Measurements from ENCODE around the gene LETM1.
A peak's percentile ranks its signal among the peaks of the same experiment; 100 is the strongest.

LETM1 gene

GRCh38 chr4:1802151-1802715 lies 53.7 kb downstream of the LETM1 start:
- Histone ChIP-seq H3K9me3 (ENCODE audit: low read depth, low read length) (no peaks in the 10 kb centered on the region), H3K36me3 (ENCODE audit: insufficient read depth, low read length) (peaks cover 4% of the 10 kb centered on the region; the same call in 1 of the 2 replicates), H3K9ac (ENCODE audit: insufficient read length) (no peak overlapping the region), H3K27ac (peak overlapping the region; percentile 42), H3K4me3 (no peak overlapping the region)
- TF ChIP-seq FOXP2 (optimal IDR thresholded peaks at IDR 0.05; ENCODE audit: control extremely low read depth, extremely low read length, insufficient read depth), result no peak
- TF ChIP-seq EZH2 (IDR thresholded peaks at IDR 0.05), result no peak
- no peak for TF ChIP-seq POLR2AphosphoS5 (IDR thresholded peaks at IDR 0.05; ENCODE audit: borderline replicate concordance, low read depth, low read length)
- no peak for DNase-seq (ENCODE audit: low read depth, low spot score)

GRCh38 chr4:1801286-1801958 lies 54.5 kb downstream of the LETM1 start:
- peaks cover 4% of the 10 kb centered on the region; the same call in 1 of the 2 replicates for H3K36me3 ChIP-seq (ENCODE audit: insufficient read depth, low read length)
- no peak overlapping the region for H3K4me3 ChIP-seq
- H3K27ac ChIP-seq, result no peak overlapping the region; the same call in 1 of the 2 replicates
- TF ChIP-seq EZH2 (IDR thresholded peaks at IDR 0.05) (no peak), POLR2AphosphoS5 (IDR thresholded peaks at IDR 0.05; ENCODE audit: borderline replicate concordance, low read depth, low read length) (no peak), FOXP2 (optimal IDR thresholded peaks at IDR 0.05; ENCODE audit: control extremely low read depth, extremely low read length, insufficient read depth) (no peak)
- H3K9ac ChIP-seq (ENCODE audit: insufficient read length), result no peak overlapping the region
- H3K9me3 ChIP-seq (ENCODE audit: low read depth, low read length), result no peaks in the 10 kb centered on the region
- DNase-seq (ENCODE audit: low read depth, low spot score), result no peak

- Histone ChIP-seq H3K9ac (ENCODE audit: insufficient read length) (no peak overlapping the region), H3K27ac (no peak overlapping the region), H3K36me3 (ENCODE audit: insufficient read depth, low read length) (peaks cover 4% of the 10 kb centered on the region; the same call in 1 of the 2 replicates), H3K9me3 (ENCODE audit: low read depth, low read length) (no peaks in the 10 kb centered on the region), H3K4me3 (no peak overlapping the region)
- DNase-seq (ENCODE audit: low read depth, low spot score), result no peak
- TF ChIP-seq FOXP2 (optimal IDR thresholded peaks at IDR 0.05; ENCODE audit: control extremely low read depth, extremely low read length, insufficient read depth) (no peak), EZH2 (IDR thresholded peaks at IDR 0.05) (no peak), POLR2AphosphoS5 (IDR thresholded peaks at IDR 0.05; ENCODE audit: borderline replicate concordance, low read depth, low read length) (no peak)
These were observed 55.2 kb downstream of the LETM1 start for GRCh38 chr4:1800805-1801204.

DNA sequence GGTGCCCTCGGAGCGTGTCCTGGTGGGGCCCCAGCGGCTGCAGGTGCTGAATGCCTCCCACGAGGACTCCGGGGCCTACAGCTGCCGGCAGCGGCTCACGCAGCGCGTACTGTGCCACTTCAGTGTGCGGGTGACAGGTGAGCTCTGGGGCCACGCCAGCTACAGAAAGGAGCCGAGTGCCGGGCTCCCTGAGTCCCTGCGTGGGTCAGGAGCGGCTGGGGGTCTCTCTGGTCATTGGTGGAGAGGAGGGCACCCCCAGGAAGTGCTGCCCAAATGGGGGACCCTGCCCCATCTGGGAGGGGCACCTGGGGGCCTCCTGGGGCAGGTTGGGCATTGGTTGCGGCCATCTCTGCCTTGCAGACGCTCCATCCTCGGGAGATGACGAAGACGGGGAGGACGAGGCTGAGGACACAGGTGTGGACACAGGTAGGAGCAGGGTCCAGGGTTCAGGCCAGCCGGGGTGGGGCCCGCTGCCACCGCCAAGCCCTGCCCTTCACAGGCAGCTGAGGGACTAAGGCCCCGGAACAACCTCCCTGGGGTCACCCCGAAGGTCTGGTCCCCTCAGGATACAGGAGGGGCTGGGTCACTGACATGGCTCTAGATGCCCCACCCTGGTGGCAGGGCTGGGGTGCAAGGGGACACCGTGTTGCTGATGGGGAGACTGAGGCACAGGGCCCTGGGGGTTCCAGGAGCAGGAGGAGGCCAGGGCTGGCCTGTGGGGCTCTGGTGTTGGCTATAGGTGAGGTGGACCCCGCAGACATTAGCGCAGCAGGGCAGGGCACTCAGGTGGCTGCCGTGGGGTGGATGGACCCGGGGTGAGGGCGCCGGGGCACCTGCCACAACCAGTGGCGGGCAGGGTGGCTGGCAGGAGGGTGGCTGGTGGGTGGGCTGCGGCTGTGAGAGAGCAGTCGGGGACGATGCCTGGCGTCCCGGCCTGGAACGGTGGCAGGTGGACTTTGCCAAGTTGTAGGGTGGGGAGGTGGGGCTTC lies 56.3 kb downstream of the LETM1 start:
- no peak for DNase-seq (ENCODE audit: low read depth, low spot score)
- Histone ChIP-seq H3K4me3 (no peak overlapping the region), H3K9me3 (ENCODE audit: low read depth, low read length) (no peaks in the 10 kb centered on the region), H3K27ac (no peak overlapping the region), H3K9ac (ENCODE audit: insufficient read length) (no peak overlapping the region), H3K36me3 (ENCODE audit: insufficient read depth, low read length) (peaks cover 4% of the 10 kb centered on the region; the same call in 1 of the 2 replicates)
- TF ChIP-seq POLR2AphosphoS5 (IDR thresholded peaks at IDR 0.05; ENCODE audit: borderline replicate concordance, low read depth, low read length) (no peak; the same call in 1 of the 2 replicates), EZH2 (IDR thresholded peaks at IDR 0.05) (no peak), FOXP2 (optimal IDR thresholded peaks at IDR 0.05; ENCODE audit: control extremely low read depth, extremely low read length, insufficient read depth) (no peak)

DNA sequence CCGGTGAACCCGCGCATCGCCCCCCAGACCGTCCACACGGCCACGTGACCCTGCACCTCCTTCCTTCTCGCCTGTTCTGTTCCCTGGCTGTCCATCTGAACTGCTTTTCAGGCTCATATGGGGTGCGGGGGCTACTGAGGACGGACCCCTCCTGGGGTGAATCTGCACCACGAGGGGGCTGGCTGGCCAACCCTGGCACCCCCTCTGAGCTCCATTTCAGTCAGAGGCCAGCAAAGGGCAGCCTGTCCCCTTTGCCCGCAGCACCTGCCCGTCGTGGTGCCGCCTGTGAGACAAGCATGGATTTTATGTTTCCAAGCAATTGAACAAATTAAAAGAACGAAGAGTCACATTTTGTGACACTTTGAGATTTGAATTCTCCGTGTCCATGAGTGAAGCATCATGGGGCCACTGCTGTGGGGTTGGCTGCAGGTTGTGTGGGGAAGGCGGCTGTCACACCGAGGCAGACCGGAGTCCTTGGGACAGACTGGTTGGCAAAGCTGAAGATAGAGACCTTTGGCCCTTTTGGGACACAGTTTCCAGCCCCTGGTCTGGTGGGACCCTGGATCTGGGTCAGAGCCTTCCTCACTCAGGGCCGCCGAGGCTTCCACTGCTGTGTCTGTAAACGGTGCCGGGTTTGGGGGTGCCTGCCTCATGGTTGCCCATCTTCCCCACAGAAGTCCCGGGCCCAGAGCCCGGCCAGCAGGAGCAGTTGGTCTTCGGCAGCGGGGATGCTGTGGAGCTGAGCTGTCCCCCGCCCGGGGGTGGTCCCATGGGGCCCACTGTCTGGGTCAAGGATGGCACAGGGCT lies 57.2 kb downstream of the LETM1 start:
- TF ChIP-seq POLR2AphosphoS5 (IDR thresholded peaks at IDR 0.05; ENCODE audit: borderline replicate concordance, low read depth, low read length) (no peak), FOXP2 (optimal IDR thresholded peaks at IDR 0.05; ENCODE audit: control extremely low read depth, extremely low read length, insufficient read depth) (no peak), EZH2 (IDR thresholded peaks at IDR 0.05) (no peak)
- no peak overlapping the region for H3K4me3 ChIP-seq
- no peak for DNase-seq (ENCODE audit: low read depth, low spot score)
- H3K9me3 ChIP-seq (ENCODE audit: low read depth, low read length), result no peaks in the 10 kb centered on the region
- H3K36me3 ChIP-seq (ENCODE audit: insufficient read depth, low read length), result no peaks in the 10 kb centered on the region
- no peak overlapping the region for H3K9ac ChIP-seq (ENCODE audit: insufficient read length)
- H3K27ac ChIP-seq, result no peak overlapping the region

DNA sequence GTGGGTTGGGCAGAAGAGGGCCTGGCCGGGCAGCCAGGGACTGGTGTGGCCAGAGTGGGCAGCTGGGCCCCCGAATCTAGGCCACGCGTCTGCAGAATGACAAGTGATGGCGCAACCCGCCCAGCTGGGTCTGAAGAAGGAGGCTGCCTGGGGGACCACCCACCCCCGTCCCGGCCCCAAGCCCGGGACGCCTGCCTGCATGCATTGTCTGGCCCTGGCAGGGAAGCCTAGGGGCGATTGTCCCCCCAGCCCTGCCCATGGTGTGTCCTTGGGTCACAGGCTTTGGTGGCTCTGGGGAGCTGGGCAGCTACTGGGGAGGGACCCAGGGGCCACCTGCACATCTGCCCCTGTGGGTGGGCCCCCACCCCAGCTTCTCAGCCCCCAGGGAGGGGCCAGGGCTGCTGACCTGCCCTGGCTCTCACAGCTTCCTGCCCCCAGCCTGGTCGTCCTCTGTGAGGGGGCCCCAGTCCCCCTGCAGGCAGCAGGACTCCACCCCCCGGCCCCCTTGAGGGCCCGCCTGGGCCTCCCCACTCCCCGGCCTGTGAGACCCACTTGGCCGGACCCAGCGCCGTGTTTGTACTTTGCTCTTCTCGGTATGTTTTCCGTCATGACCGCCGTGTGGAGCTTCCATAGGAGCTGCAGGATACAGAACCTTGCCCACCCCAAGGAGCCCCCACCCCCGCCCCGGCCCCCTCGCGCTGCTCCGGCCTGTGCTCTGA lies 57.9 kb downstream of the LETM1 start:
- no peak for TF ChIP-seq EZH2 (IDR thresholded peaks at IDR 0.05)
- TF ChIP-seq POLR2AphosphoS5 (IDR thresholded peaks at IDR 0.05; ENCODE audit: borderline replicate concordance, low read depth, low read length), result no peak
- TF ChIP-seq FOXP2 (optimal IDR thresholded peaks at IDR 0.05; ENCODE audit: control extremely low read depth, extremely low read length, insufficient read depth), result no peak
- no peak overlapping the region for H3K4me3 ChIP-seq
- no peaks in the 10 kb centered on the region for H3K9me3 ChIP-seq (ENCODE audit: low read depth, low read length)
- H3K27ac ChIP-seq, result no peak overlapping the region
- H3K36me3 ChIP-seq (ENCODE audit: insufficient read depth, low read length), result no peaks in the 10 kb centered on the region
- H3K9ac ChIP-seq (ENCODE audit: insufficient read length), result no peak overlapping the region
- no peak for DNase-seq (ENCODE audit: low read depth, low spot score)

DNA sequence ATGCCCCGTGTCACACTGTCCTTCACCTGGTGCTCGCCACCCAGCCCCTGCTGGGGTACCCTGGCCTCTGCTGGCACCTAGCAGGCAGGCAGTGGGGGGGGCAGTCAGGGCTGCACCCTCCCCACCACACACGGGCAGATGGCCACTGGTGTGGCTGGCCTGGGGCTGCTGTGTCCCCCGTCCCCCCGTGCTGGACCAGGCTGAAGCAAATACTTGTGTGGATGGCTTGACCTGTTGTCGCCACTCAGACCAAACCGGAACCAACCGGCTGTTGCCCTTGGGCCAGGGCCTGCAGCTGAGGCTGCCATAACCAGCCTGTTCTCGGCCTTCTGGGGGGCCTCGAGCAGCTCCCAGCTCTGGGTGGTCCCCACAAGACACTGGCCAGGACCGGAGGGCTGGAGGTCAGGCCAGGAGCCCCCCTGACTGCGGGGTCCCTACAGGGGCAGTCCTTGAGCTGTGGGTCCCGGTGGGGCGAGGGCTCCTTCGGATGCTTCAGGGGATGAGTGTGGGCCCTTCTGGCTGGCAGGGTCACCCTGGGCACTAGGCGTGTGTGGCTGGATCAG lies 58.6 kb downstream of the LETM1 start:
- H3K9me3 ChIP-seq (ENCODE audit: low read depth, low read length), result no peaks in the 10 kb centered on the region
- H3K9ac ChIP-seq (ENCODE audit: insufficient read length), result no peak overlapping the region
- no peak for TF ChIP-seq FOXP2 (optimal IDR thresholded peaks at IDR 0.05; ENCODE audit: control extremely low read depth, extremely low read length, insufficient read depth)
- TF ChIP-seq EZH2 (IDR thresholded peaks at IDR 0.05), result no peak
- TF ChIP-seq POLR2AphosphoS5 (IDR thresholded peaks at IDR 0.05; ENCODE audit: borderline replicate concordance, low read depth, low read length), result no peak
- DNase-seq (ENCODE audit: low read depth, low spot score), result no peak
- no peak overlapping the region for H3K4me3 ChIP-seq
- no peak overlapping the region for H3K27ac ChIP-seq
- H3K36me3 ChIP-seq (ENCODE audit: insufficient read depth, low read length), result no peaks in the 10 kb centered on the region

All from SK-N-MC (cell line).